Thyroid gland (tissue), 4 donors: ENCODE measurements around the gene GRIP2. TPM values are rescaled to one million over a fixed set of nuclear protein-coding genes. Genes with fewer than 3 reads are reported as not detected.

Experiments used
- DNase-seq, 2 donors: peaks; one replicate each; pipeline ENCODE4 v3.0.0-alpha.2; 2019
- H3K27ac ChIP-seq, 3 donors: fragments of 200-600 bp; sonication (generic); 1 replicate in 2 of 3; 2 replicates in 1 of 3; pipeline ENCODE4 v1.5.1; 2016 to 2019; ENCODE audit warnings: mild to moderate bottlenecking in 1 of 3, moderate library complexity in 1 of 3
- H3K27me3 ChIP-seq: fragments of 200-600 bp; sonication (generic); one replicate; pipeline ENCODE4 v1.5.1; 2019
- H3K36me3 ChIP-seq, 2 donors: fragments of 200-600 bp; sonication (generic); one replicate each; pipeline ENCODE4 v1.5.1; 2016 to 2019
- H3K4me1 ChIP-seq, 2 donors: fragments of 200-600 bp; sonication (generic); one replicate each; pipeline ENCODE4 v1.5.1; 2017 to 2019
- H3K4me3 ChIP-seq, 3 donors: fragments of 200-600 bp; sonication (generic); replicated peaks in 1 of 3; 1 replicate in 2 of 3; 2 replicates in 1 of 3; pipeline ENCODE4 v1.5.1; 2016; ENCODE audit warnings: mild to moderate bottlenecking in 1 of 3
- H3K9me3 ChIP-seq: fragments of 200-600 bp; sonication (generic); one replicate; pipeline ENCODE4 v1.5.1; 2017
- POLR2A ChIP-seq, 2 donors: fragments of 450-650 bp; IDR thresholded peaks; one replicate each; pipeline ENCODE4 v1.6.1; 2017; ENCODE audit warnings: antibody characterized with exemption in 2 of 2, mild to moderate bottlenecking in 2 of 2, moderate library complexity in 1 of 2
- WGBS, 2 donors: methylation state at CpG; one replicate each; pipeline ENCODE4 v1.1.5; 2017; 5-methylcytosine and 5-hydroxymethylcytosine counted together
- intact Hi-C: fragments of 100-400 bp; cut with DNase I; formaldehyde crosslinking; loops from one replicate; pipeline ENCODE4 v1.15.1; 2023
- total RNA-seq, 4 donors: library from RNA; depleted of rRNA; stranded (reverse); fragments of >200 nt; gene quantifications; one replicate each; pipeline ENCODE4 v1.2.3, GENCODE V29; 2016
- TF ChIP-seq, protein P1 (sequence below), 6 experiments: fragments of 200-600 bp in 3 of 6; fragments of 450-650 bp in 3 of 6; sonication (generic) in 3 of 6; IDR thresholded peaks; one replicate each; pipeline ENCODE4 v1.5.1; 2016 to 2019; ENCODE audit warnings: antibody characterized with exemption in 6 of 6, mild to moderate bottlenecking in 2 of 6, inconsistent platforms in 1 of 6, moderate library complexity in 1 of 6

GRIP2 gene
- total RNA-seq, 4 donors from 2014 or later = 0.22 to 0.44 (median 0.39) TPM

DNA sequence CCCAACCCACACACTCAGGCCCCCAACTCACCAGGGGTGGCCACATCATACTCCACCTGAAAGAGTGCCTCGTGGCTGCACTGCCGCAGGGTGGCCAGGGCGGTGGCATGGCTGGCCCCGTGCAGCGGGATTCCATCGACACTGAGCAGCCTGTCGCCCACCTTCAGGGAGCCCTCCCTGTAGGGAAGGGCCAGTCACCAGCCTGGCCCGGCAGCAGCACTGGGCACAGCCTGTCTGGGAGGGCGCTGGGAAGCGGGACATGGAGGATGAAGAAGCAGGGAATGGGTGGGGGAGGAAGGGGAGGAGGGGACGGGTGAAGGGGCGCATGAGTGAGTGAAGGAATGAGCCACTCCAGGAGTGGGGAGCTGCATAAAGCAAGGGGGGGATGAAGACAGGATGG is 18.5 kb downstream of the GRIP2 start:
- TF ChIP-seq, protein P1, sequence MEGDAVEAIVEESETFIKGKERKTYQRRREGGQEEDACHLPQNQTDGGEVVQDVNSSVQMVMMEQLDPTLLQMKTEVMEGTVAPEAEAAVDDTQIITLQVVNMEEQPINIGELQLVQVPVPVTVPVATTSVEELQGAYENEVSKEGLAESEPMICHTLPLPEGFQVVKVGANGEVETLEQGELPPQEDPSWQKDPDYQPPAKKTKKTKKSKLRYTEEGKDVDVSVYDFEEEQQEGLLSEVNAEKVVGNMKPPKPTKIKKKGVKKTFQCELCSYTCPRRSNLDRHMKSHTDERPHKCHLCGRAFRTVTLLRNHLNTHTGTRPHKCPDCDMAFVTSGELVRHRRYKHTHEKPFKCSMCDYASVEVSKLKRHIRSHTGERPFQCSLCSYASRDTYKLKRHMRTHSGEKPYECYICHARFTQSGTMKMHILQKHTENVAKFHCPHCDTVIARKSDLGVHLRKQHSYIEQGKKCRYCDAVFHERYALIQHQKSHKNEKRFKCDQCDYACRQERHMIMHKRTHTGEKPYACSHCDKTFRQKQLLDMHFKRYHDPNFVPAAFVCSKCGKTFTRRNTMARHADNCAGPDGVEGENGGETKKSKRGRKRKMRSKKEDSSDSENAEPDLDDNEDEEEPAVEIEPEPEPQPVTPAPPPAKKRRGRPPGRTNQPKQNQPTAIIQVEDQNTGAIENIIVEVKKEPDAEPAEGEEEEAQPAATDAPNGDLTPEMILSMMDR (IDR thresholded peaks at IDR 0.05) = no peak
- TF ChIP-seq POLR2A (IDR thresholded peaks at IDR 0.05) = no peak
- H3K9me3 ChIP-seq = no peaks in the 10 kb centered on the region
- no peaks in the 10 kb centered on the region for H3K4me1 ChIP-seq
- DNase-seq = no peak
- no peaks in the 10 kb centered on the region for H3K27me3 ChIP-seq
- intact Hi-C loops = no loop called here
- no peak overlapping the region for H3K4me3 ChIP-seq
- no peaks in the 10 kb centered on the region for H3K36me3 ChIP-seq
- WGBS, 2 donors = 75 to 84% methylated on average over 12 of the region's 12 CpGs
- H3K27ac ChIP-seq = no peak overlapping the region

DNA sequence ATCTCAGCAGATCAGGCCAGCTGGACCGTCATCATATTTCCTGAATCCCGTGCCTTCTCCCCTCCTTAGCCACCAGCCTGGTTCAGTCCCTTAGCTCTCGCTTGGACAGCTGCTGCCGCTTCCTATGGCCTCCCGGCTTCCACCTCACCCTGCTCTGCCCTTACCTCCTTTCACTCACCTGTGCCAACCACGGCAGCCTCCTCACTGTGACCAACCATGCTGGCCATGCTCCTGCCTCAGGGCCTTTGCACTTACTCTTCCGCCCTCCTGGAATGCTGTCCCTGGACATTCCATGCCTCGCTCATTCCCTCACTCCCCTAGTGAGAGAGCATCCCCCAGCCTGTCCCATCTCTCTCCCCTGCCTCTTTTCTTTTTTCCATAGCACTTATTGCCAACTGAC is 19.2 kb downstream of the GRIP2 start:
- Histone ChIP-seq H3K36me3 (no peaks in the 10 kb centered on the region), H3K4me1 (no peaks in the 10 kb centered on the region), H3K27me3 (no peaks in the 10 kb centered on the region), H3K27ac (no peak overlapping the region), H3K9me3 (no peaks in the 10 kb centered on the region), H3K4me3 (no peak overlapping the region)
- no peak for DNase-seq
- 91 to 92% methylated on average over 8 of the region's 8 CpGs for WGBS, 2 donors
- TF ChIP-seq, protein P1 (IDR thresholded peaks at IDR 0.05) = no peak
- TF ChIP-seq POLR2A (IDR thresholded peaks at IDR 0.05) = no peak
- intact Hi-C loops = no loop called here

DNA sequence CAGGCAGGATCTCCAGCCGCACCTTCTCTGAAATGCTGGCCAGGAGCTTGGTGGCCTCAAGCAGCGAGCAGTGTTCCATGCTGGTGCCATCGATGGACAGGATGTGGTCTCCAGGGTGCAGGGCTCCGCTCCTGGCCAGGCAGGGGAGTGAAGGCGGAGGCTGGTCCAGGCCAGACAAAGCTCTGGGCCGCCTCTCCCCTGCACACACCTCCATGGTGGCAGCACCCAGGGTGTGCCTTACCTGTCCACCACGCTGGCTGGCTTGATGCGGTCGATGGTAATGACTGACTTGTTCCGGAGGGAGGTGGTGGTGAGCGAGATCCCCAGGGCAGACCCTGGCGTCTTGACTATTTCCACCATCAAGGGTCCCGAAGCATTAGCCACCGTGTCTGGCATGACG is 20.0 kb downstream of the GRIP2 start:
- no peak for DNase-seq
- TF ChIP-seq POLR2A (IDR thresholded peaks at IDR 0.05) = no peak
- TF ChIP-seq, protein P1 (IDR thresholded peaks at IDR 0.05) = no peak
- intact Hi-C loops = no loop called here
- Histone ChIP-seq H3K27me3 (no peaks in the 10 kb centered on the region), H3K27ac (no peak overlapping the region), H3K36me3 (no peaks in the 10 kb centered on the region), H3K4me1 (no peaks in the 10 kb centered on the region), H3K4me3 (no peak overlapping the region), H3K9me3 (no peaks in the 10 kb centered on the region)
- 92% methylated on average over 14 to 15 of the region's 15 CpGs for WGBS, 2 donors

- Histone ChIP-seq H3K4me3 (no peak overlapping the region), H3K27me3 (no peaks in the 10 kb centered on the region), H3K27ac (no peak overlapping the region), H3K4me1 (no peaks in the 10 kb centered on the region), H3K9me3 (no peaks in the 10 kb centered on the region), H3K36me3 (no peaks in the 10 kb centered on the region)
- 87% methylated on average over 1 of the region's 1 CpG; no CpG with 5 or more reads in 1 of the 2 donors for WGBS, 2 donors
- no peak for DNase-seq
- intact Hi-C loops = no loop called here
- TF ChIP-seq, protein P1 (IDR thresholded peaks at IDR 0.05) = no peak
- TF ChIP-seq POLR2A (IDR thresholded peaks at IDR 0.05) = no peak
Observed at GRCh38 chr3:14519406-14519805, 20.7 kb downstream of the GRIP2 start.

DNA sequence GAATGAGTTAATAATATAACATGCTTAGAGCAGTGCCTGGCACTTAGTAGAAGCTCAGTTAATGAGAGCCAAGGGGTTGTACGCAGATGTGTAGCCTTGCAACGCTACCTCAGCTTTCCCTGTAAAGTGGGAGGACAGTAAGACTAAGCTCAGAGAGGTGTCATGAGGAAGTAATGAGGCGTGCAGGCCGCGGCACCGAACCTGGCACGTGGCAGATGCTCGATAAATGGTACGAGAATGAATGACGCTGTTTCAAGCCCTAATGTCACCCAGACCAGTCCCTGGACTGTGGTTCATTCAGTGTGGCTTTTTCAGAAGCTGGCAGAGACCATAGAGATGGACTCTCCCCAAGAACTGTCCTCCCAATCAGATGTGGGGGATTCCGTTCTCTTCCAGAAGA is 21.2 kb downstream of the GRIP2 start:
- H3K4me3 ChIP-seq = no peak overlapping the region
- H3K4me1 ChIP-seq = no peaks in the 10 kb centered on the region
- no peak for TF ChIP-seq POLR2A (IDR thresholded peaks at IDR 0.05)
- TF ChIP-seq, protein P1 (IDR thresholded peaks at IDR 0.05) = no peak
- WGBS, 2 donors = 94% methylated on average over 11 of the region's 11 CpGs
- no peaks in the 10 kb centered on the region for H3K27me3 ChIP-seq
- no peak for DNase-seq
- no peak overlapping the region for H3K27ac ChIP-seq
- no peaks in the 10 kb centered on the region for H3K9me3 ChIP-seq
- intact Hi-C loops = no loop called here
- no peaks in the 10 kb centered on the region for H3K36me3 ChIP-seq
